ENCODE results near the gene CLASP1.

Gene CLASP1

GRCh38 chr2:121649596-121650314 lies 493 bp upstream of the CLASP1 start:
- peak; percentile 98 to 99 for DNase-seq (ENCODE audit: low read depth in 1 of 2, low spot score in 1 of 2)
- Histone ChIP-seq H3K4me3 (replicated peaks; ENCODE audit: insufficient read depth, low read length) (peak overlapping the region; percentile 93), H3K27me3 (ENCODE audit: insufficient read depth, poor library complexity, severe bottlenecking) (no peaks in the 10 kb centered on the region), H3K27ac (replicated peaks) (peak overlapping the region; percentile 99)
- TF ChIP-seq CTCF (IDR thresholded peaks at IDR 0.05; ENCODE audit: insufficient read depth, low read length): no peak
- peak; percentile 62 for TF ChIP-seq GABPA (IDR thresholded peaks at IDR 0.05; ENCODE audit: low read depth)
- TF ChIP-seq POLR2AphosphoS5 (IDR thresholded peaks at IDR 0.05; ENCODE audit: low read depth): peak; percentile 82
- TF ChIP-seq REST (IDR thresholded peaks at IDR 0.05; ENCODE audit: insufficient replicate concordance, low read depth): peak; percentile 68

DNA sequence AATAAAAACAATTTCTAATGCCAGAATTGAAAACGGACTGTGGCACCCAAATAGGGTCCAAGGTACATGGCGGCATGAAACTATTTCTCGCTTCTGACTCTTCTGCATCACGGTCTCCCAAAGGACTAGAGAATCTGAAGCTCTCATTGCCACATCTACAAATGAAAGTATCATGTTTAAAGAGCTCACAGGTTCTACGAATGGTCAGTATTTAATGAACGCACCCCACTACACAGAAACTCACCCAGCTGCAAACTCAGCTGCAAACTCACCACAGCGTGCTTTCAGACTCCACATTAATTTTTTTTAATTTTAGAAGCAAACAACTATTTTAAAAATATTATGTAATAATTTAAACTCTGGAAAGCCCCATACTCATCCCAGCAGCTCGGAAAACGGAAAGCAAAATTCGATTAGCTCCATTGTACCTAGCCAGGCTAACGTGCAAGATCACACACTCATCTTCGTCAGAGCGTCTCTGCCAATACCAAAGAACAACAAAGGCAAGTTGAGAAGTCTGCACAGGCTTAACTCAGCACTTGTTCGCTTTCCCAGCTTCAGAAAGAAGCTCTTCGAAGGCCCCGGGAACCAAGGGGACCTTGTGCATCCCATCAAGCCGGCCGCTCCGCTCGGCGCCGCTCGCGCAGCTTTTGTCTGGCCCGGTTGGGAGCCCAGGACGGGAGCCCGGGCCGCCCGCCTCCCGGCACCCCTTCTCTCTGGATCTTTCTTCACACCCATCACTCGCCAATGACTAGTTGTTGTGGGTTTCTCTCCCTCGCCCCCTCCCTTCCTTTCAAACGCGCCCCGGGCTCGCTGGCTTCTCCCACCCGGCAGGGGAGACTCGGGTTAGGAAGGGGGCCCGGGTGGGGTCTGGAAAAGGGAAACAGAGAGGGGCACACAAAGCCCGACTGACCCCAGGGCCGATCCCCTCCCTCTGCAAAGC lies 785 bp downstream of the CLASP1 start:
- TF ChIP-seq POLR2AphosphoS5 (IDR thresholded peaks at IDR 0.05; ENCODE audit: low read depth): no peak
- peak overlapping the region; percentile 93 for H3K4me3 ChIP-seq (replicated peaks; ENCODE audit: insufficient read depth, low read length)
- DNase-seq (ENCODE audit: low read depth in 1 of 2, low spot score in 1 of 2): peak; percentile 23 to 49
- H3K27ac ChIP-seq (replicated peaks): peak overlapping the region; percentile 99
- no peaks in the 10 kb centered on the region for H3K27me3 ChIP-seq (ENCODE audit: insufficient read depth, poor library complexity, severe bottlenecking)

DNA sequence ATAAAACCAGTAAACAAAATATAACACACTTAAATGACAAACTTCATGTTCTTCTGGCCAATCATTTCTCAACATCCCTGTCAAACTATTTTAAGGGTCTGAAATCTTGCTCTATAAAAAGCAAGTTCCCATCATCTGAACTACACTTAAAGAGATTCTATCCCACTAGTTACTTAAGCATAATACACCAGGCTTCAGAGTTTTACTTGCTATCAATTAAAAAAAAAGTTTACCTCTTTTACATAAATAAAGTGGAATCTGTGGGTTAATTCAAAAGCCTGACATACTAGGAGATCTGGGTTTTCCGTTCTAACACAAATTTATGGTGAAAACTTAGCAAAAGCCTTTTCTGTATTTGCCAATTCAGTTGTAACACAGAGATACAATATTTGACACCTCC lies 1.9 kb downstream of the CLASP1 start:
- no peak overlapping the region for H3K27ac ChIP-seq (replicated peaks)
- no peak for DNase-seq (ENCODE audit: low read depth in 1 of 2, low spot score in 1 of 2)
- H3K27me3 ChIP-seq (ENCODE audit: insufficient read depth, poor library complexity, severe bottlenecking): no peaks in the 10 kb centered on the region
- peak overlapping the region; percentile 93; the same call in 1 of the 2 replicates for H3K4me3 ChIP-seq (replicated peaks; ENCODE audit: insufficient read depth, low read length)
- TF ChIP-seq CTCF (IDR thresholded peaks at IDR 0.05; ENCODE audit: insufficient read depth, low read length) (no peak), SPI1 (IDR thresholded peaks at IDR 0.05; ENCODE audit: borderline replicate concordance, low read depth) (no peak), POLR2AphosphoS5 (IDR thresholded peaks at IDR 0.05; ENCODE audit: low read depth) (no peak)

DNA sequence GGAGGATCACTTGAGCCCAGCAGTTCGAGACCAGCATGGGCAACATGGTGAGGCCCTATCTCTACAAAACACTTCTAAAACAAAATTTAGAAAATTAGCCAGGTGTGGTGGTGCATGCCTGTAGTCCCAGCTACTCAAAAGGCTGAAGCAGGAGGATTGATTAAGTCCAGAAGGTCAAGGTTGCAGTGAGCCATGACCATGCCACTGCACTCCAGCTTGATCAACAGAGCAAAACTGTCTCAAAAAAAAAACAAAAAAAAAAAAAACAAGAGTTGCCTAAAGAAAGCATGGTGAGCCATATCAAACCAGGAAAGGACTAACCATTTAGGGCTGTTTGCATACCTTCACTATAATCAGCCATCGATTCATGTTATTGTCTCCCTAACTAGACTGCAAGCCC lies 4.5 kb downstream of the CLASP1 start:
- DNase-seq (ENCODE audit: low read depth in 1 of 2, low spot score in 1 of 2): no peak
- TF ChIP-seq REST (IDR thresholded peaks at IDR 0.05; ENCODE audit: insufficient replicate concordance, low read depth): no peak
- TF ChIP-seq GABPA (IDR thresholded peaks at IDR 0.05; ENCODE audit: low read depth): no peak
- TF ChIP-seq SPI1 (IDR thresholded peaks at IDR 0.05; ENCODE audit: borderline replicate concordance, low read depth): no peak
- TF ChIP-seq CTCF (IDR thresholded peaks at IDR 0.05; ENCODE audit: insufficient read depth, low read length): no peak
- H3K27ac ChIP-seq (replicated peaks): no peak overlapping the region
- no peaks in the 10 kb centered on the region for H3K27me3 ChIP-seq (ENCODE audit: insufficient read depth, poor library complexity, severe bottlenecking)
- no peak overlapping the region for H3K4me3 ChIP-seq (replicated peaks; ENCODE audit: insufficient read depth, low read length)

Data from HL-60 (cell line).